K562 (cell line): ENCODE results near the gene PNPO. TPM values are rescaled to one million over a fixed set of nuclear protein-coding genes. Genes with fewer than 3 reads are reported as not detected.
A peak's percentile ranks its signal among the peaks of the same experiment; 100 is the strongest.

Experiments used
- BDP1 ChIP-seq: IDR thresholded peaks from 3 replicates; pipeline ENCODE4 v1.6.1; 2011; ENCODE audit not compliant: insufficient read length, insufficient read depth
- CSDE1 ChIP-seq, 2 experiments: fragments of 450-650 bp; IDR thresholded peaks; 2 replicates each; pipeline ENCODE4 v1.6.1; 2016; ENCODE audit warnings: mild to moderate bottlenecking in 1 of 2
- DMBX1 ChIP-seq: fragments of 250-450 bp; sonication (Bioruptor Pico); IDR thresholded peaks from 2 replicates; pipeline ENCODE4 v1.8.0; 2022; ENCODE audit warnings: inconsistent platforms, mild to moderate bottlenecking, moderate library complexity, borderline replicate concordance
- GABPB2 ChIP-seq: fragments of 250-450 bp; sonication (Bioruptor Pico); conservative IDR thresholded peaks from 2 replicates; pipeline ENCODE4 v1.5.1; 2021; ENCODE audit warnings: mild to moderate bottlenecking
- GTF2B ChIP-seq: IDR thresholded peaks from 2 replicates; pipeline ENCODE4 v1.6.1; 2011; ENCODE audit not compliant: insufficient read length; ENCODE audit errors: extremely low read depth
- HDAC1 ChIP-seq, 2 experiments: fragments of 450-650 bp; IDR thresholded peaks; 2 replicates each; pipeline ENCODE4 v1.6.1; 2016 to 2017; ENCODE audit warnings: inconsistent platforms in 1 of 2, mild to moderate bottlenecking in 1 of 2, moderate library complexity in 1 of 2
- IRF2 ChIP-seq: sonication (generic); formaldehyde crosslinking; IDR thresholded peaks from 2 replicates; pipeline ENCODE4 v1.8.1; 2022; ENCODE audit warnings: mild to moderate bottlenecking, missing genetic modification reagents
- KAT2B ChIP-seq: IDR thresholded peaks from one replicate; pipeline ENCODE4 v1.6.1; 2012; ENCODE audit warnings: low read depth, mild to moderate bottlenecking, control low read depth, inconsistent platforms, low read length, moderate library complexity
- KLF10 ChIP-seq: fragments of 250-450 bp; sonication (Bioruptor Pico); IDR thresholded peaks from 2 replicates; pipeline ENCODE4 v1.6.1; 2021; ENCODE audit warnings: matching md5 sums
- MCM3 ChIP-seq: fragments of 450-650 bp; IDR thresholded peaks from 2 replicates; pipeline ENCODE4 v1.6.1; 2016
- RAD51 ChIP-seq: fragments of 450-650 bp; IDR thresholded peaks from 2 replicates; pipeline ENCODE4 v1.7.1; 2016; ENCODE audit warnings: low read depth, mild to moderate bottlenecking, borderline replicate concordance
- SIX5 ChIP-seq, 2 experiments: IDR thresholded peaks; 2 replicates each; pipeline ENCODE4 v1.6.1; 2011; ENCODE audit warnings: low read length in 2 of 2, borderline replicate concordance in 1 of 2, low read depth in 1 of 2, mild to moderate bottlenecking in 1 of 2, moderate library complexity in 1 of 2; ENCODE audit not compliant: insufficient read depth in 1 of 2
- SNIP1 ChIP-seq: fragments of 450-650 bp; IDR thresholded peaks from 2 replicates; pipeline ENCODE4 v1.7.1; 2017; ENCODE audit warnings: low read depth, mild to moderate bottlenecking
- TCF7 ChIP-seq: sonication (generic); IDR thresholded peaks from 2 replicates; pipeline ENCODE4 v1.6.1; 2016; ENCODE audit warnings: antibody characterized with exemption, borderline replicate concordance
- ZNF830 ChIP-seq: fragments of 250-450 bp; sonication (Bioruptor Pico); IDR thresholded peaks from 2 replicates; pipeline ENCODE4 v1.5.0; 2021; ENCODE audit warnings: mild to moderate bottlenecking
- polyA plus RNA-seq, 8 experiments: library from polyadenylated mRNA; depleted of rRNA in 4 of 8; stranded (reverse) in 5 of 8; unstranded in 3 of 8; fragments of >200 nt; fragmentation: Nextera tagmentation in 2 of 8; fragmentation: Illumina TruSeq in 1 of 8; extraction: Ambion mirVana in 2 of 8; extraction: Trizol in 1 of 8; gene quantifications; 2 replicates each; pipeline versions ENCODE4 v1.2.1 to v1.2.3, GENCODE V29; 2011 to 2014; ENCODE audit warnings: inconsistent platforms in 1 of 8, missing spikeins in 1 of 8
- total RNA-seq, 7 experiments: library from RNA; depleted of rRNA in 6 of 7; stranded (reverse); fragments of >200 nt in 6 of 7; fragmentation: Illumina TruSeq in 2 of 7; extraction: Trizol in 2 of 7; gene quantifications; 2 replicates each; pipeline versions ENCODE4 v1.2.1 to v1.2.3, GENCODE V29; 2011 to 2021; ENCODE audit warnings: low replicate concordance in 1 of 7
- TF ChIP-seq, protein P1 (sequence below): sonication (generic); formaldehyde crosslinking; IDR thresholded peaks from 2 replicates; pipeline ENCODE4 v1.8.1; 2023; ENCODE audit warnings: mild to moderate bottlenecking, missing genetic modification reagents
- TF ChIP-seq, protein P2 (sequence below): fragments of 200-400 bp; formaldehyde crosslinking; IDR thresholded peaks from 2 replicates; pipeline ENCODE4 v1.6.1; 2017; ENCODE audit warnings: mild to moderate bottlenecking, low read depth, low read length, moderate library complexity

Gene PNPO
- total and polyA plus RNA-seq, 9 of the 15 experiments (the other 6 are each of a cell fraction or from before 2014, with no cell fraction given), result 16.6 to 39.0 (median 27.4) TPM

GRCh38 chr17:47970725-47971499 is 29.5 kb downstream of the PNPO start, which contains the start of gene CDK5RAP3 (continued):
- no peak for TF ChIP-seq SNIP1
- TF ChIP-seq SIX5 (IDR thresholded peaks at IDR 0.05; ENCODE audit: borderline replicate concordance in 1 of 2, insufficient read depth in 1 of 2, low read depth in 1 of 2, low read length in 2 of 2), result no peak
- TF ChIP-seq, protein P1, sequence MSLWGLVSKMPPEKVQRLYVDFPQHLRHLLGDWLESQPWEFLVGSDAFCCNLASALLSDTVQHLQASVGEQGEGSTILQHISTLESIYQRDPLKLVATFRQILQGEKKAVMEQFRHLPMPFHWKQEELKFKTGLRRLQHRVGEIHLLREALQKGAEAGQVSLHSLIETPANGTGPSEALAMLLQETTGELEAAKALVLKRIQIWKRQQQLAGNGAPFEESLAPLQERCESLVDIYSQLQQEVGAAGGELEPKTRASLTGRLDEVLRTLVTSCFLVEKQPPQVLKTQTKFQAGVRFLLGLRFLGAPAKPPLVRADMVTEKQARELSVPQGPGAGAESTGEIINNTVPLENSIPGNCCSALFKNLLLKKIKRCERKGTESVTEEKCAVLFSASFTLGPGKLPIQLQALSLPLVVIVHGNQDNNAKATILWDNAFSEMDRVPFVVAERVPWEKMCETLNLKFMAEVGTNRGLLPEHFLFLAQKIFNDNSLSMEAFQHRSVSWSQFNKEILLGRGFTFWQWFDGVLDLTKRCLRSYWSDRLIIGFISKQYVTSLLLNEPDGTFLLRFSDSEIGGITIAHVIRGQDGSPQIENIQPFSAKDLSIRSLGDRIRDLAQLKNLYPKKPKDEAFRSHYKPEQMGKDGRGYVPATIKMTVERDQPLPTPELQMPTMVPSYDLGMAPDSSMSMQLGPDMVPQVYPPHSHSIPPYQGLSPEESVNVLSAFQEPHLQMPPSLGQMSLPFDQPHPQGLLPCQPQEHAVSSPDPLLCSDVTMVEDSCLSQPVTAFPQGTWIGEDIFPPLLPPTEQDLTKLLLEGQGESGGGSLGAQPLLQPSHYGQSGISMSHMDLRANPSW (CRISPR knock-in tag), result no peak
- TF ChIP-seq TCF7, result no peak
- no peak for TF ChIP-seq KLF10 (CRISPR knock-in tag)
- no peak for TF ChIP-seq MCM3
- TF ChIP-seq GTF2B, result no peak
- TF ChIP-seq BDP1, result no peak
- TF ChIP-seq DMBX1 (CRISPR knock-in tag), result 0 out of 2 replicates have a peak, but pooled peaks have one; percentile 52
- TF ChIP-seq RAD51, result peak; percentile 26; the same call in 1 of the 2 replicates
- no peak for TF ChIP-seq CSDE1 (IDR thresholded peaks at IDR 0.05)
- TF ChIP-seq IRF2, result no peak
- no peak for TF ChIP-seq GABPB2
- peak in 1 of 2 experiments; percentile 95; a peak in 2 of 4 replicates for TF ChIP-seq HDAC1 (IDR thresholded peaks at IDR 0.05)
- no peak for TF ChIP-seq ZNF830
- TF ChIP-seq, protein P2, sequence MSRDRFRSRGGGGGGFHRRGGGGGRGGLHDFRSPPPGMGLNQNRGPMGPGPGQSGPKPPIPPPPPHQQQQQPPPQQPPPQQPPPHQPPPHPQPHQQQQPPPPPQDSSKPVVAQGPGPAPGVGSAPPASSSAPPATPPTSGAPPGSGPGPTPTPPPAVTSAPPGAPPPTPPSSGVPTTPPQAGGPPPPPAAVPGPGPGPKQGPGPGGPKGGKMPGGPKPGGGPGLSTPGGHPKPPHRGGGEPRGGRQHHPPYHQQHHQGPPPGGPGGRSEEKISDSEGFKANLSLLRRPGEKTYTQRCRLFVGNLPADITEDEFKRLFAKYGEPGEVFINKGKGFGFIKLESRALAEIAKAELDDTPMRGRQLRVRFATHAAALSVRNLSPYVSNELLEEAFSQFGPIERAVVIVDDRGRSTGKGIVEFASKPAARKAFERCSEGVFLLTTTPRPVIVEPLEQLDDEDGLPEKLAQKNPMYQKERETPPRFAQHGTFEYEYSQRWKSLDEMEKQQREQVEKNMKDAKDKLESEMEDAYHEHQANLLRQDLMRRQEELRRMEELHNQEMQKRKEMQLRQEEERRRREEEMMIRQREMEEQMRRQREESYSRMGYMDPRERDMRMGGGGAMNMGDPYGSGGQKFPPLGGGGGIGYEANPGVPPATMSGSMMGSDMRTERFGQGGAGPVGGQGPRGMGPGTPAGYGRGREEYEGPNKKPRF, result no peak
- TF ChIP-seq KAT2B, result no peak
